ENCODE measurements around the gene BAHCC1.

The BAHCC1 gene

DNA sequence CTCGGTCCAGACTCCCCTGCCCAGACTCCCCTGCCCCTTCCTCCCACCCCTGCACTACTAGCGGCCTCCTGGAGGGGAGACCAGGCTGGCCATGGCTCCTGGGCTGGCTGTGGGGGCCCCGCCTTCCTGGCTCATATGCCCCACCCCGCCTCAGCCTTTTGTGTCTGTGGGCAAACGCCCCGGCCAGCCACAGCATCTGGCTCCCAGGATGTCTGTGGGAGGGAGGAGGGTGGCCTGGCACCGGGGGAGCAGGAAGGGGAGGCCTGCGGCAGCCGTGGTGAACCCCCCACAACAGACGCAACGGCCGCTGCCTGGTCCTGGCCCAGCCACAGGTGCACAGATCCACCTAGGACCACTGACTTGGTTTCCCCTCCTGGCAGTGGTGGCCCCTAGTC lies 32.9 kb downstream of the BAHCC1 start:
- peak; percentile 57 for DNase-seq

DNA sequence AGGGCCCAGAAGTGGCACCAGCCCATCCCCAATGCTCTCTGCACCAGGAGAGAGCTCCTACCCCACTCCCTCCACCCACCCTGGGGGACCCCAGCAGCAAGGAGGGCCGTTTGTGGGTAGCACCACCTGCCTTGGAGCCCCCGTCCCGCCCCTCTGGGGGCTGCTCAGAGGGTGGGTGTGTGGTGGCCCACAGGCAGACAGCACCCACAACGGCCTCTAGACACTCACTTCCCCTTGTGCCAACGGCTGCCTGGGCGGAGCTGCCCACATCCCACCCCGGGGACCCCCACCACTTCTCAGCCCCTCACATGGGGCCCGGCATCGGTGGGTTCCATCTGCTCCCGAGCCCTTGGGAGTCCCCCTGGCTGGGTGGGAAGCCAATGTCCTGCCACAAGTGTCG lies 33.3 kb downstream of the BAHCC1 start:
- no peak for DNase-seq

- peak; percentile 80 for DNase-seq
Observed at GRCh38 chr17:81428948-81429774, 33.9 kb downstream of the BAHCC1 start.

- no peak for DNase-seq
Observed at GRCh38 chr17:81429821-81430551, 34.7 kb downstream of the BAHCC1 start.

- DNase-seq = no peak
Observed at GRCh38 chr17:81431545-81432482, 36.6 kb downstream of the BAHCC1 start.

DNA sequence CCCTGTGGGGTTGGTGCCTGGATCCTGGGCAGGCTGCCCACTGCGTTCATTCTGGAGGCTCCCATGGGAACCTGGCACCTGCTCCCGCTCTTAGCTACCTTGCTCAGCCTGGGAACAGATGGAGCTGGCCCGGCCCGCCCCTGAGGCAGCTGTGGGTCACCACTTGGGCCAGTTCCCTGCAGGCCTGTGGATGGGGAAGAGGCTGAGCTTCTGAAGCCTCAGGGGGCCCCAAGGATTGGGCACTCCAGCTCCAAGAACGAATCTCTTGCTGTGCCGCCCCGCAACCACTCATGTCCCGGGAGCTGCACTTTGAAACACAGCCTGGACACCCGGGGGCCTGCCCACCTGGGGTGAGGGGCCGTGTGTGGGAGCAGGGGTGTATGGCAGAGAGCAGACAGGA lies 37.7 kb downstream of the BAHCC1 start:
- no peak for DNase-seq

DNA sequence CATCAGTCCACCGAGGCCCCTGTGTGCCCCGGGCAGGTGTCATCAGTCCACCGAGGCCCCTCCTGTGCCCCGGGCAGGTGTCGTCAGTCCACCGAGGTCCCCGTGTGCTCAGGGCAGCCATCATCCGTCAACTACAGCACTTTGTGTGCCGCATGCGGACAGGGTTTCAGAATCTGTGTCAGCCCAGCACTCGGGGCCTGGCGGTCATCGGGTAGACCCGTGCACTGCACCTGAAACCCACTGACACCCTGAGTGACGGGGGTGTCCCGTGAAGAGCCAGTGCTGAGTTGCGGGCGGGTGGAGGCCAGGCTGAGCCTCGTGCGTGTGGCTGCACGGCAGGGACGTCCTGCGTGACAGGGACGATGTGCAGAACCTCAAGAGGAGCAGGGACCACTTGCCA lies 38.4 kb downstream of the BAHCC1 start:
- DNase-seq = no peak

DNA sequence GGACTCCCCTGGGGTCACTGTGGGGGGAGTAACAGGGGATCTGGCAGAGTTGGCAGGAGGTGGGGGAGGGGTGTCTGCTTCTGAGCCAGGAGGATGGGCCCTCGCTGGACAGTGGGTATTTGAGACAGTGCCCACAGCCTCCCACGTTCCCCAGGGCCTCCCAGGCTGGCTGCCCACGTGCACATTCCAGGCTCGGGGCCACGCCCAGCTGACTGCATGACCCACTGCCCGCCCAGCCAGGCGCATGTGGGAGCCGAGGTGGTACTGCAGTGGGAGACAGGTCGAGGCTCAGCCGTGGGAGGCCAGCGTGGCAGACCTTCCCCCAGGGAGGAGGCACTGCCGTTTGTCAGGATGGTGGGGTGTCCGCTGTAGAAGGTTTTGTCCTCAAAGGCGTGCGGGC lies 38.8 kb downstream of the BAHCC1 start:
- peak; percentile 47 for DNase-seq

- DNase-seq = no peak
Observed at GRCh38 chr17:81434681-81435417, 39.6 kb downstream of the BAHCC1 start.

- no peak for DNase-seq
Observed at GRCh38 chr17:81435652-81436293, 40.5 kb downstream of the BAHCC1 start.

DNA sequence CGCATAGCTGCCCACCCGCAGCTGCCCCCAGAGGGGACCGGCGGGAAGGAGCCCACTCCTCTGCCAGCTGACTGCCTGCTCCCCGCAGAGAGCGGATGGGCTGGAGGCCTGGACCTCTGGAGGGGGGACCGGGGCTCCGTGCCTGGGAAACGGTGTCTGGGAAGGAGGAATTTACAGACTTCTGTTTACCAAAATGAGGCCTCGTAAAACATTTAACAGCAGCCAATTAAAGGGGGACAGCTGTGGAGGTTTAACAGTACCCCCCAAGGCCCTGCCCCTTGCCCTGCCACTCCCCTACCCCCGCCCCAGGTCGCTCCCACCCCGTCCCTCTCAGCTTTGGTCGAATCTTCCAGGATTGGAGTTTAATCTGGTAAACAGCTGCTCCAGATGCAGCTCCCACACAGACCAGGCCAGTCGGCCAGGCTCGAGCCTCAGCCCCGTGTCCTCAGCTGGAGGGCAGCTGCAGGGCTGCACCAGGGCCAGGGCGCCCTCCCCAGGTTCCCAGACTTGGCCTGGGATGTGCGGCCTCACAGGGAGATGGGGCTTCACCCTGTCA lies 41.1 kb downstream of the BAHCC1 start:
- no peak for DNase-seq

DNA sequence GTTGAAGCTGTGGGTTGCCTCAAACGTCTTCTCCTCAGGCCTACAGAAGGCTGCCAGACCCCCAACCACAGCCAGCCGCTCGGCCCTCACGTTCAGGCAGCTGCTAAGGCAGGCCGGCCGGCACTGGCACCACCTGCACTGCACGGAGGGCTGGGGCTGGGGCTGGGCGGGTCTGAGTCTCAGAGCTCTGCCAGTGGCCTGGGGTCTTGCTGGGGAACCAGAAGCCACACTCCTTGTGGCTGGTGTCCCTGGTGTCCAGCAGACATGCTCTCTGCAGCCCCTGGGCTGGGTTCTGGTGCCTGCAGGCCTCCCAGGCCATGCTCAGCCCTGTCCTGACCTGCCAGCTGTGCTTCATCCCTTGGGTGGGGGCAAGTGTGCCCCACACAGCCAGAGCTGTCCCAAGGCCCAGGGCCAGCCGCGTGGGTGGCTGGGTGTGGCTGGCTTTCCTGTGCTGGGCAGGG lies 42.0 kb downstream of the BAHCC1 start:
- DNase-seq = no peak

GRCh38 chr17:81438007-81438659 lies 42.9 kb downstream of the BAHCC1 start:
- no peak for DNase-seq

DNA sequence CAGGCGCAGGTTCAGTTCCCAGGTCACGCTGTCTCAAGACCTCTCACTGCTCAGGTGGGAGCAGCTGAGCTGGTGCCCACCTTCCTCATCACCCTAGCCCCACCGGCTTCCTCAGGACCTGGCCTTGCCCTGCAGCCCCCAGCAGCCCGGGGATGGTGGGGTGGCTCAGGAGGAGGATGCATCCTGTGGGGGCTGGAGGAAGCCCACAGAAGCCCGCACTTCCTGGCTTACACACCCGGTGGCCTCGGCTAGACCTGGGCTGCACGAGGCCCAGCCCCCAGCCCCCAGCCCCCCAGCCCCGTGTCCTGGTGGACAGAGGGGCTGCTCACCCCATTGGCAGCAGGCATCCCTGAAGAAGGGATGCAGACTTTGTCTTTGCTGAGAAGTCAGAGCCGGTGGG lies 43.4 kb downstream of the BAHCC1 start:
- DNase-seq = no peak

- DNase-seq = no peak
Observed at GRCh38 chr17:81440051-81440471, 44.8 kb downstream of the BAHCC1 start.

DNA sequence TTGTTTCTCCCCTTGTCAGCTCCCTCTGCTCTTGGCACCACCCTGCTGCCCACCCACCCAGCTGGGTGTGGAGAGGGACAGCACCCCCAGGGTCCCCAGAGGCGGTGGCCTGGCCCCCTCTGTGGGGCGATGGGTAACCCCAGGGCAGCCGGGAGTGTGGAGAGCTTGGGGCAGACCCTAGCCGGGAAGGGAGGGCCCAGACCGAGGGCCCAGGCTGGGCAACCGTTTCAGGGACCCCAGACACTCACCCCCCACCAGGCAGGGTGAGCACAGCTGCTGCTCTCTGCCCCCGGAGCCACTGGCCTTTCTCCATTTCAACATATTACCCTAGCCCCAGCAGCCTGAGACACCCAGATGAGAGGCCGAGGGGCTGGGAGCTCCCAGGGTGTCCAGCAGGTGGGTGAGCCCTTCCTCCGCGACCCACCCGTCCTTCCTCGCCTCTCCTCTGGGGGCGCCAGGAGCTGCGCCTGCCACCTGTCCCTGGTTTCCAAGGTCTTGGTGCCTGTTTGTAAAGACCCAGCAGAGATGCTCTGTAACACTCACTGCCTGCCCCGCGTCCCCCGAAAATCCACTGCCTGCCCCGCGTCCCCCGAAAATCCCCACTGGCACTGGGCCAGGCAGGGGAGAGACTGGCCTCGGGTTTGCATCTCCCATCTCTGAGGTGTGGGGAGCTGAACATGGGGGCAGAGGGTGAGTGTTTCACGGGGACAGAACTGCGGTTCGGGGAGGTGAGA lies 45.4 kb downstream of the BAHCC1 start:
- no peak for DNase-seq

- no peak for DNase-seq
Observed at GRCh38 chr17:81442791-81443190, 47.5 kb downstream of the BAHCC1 start.

DNA sequence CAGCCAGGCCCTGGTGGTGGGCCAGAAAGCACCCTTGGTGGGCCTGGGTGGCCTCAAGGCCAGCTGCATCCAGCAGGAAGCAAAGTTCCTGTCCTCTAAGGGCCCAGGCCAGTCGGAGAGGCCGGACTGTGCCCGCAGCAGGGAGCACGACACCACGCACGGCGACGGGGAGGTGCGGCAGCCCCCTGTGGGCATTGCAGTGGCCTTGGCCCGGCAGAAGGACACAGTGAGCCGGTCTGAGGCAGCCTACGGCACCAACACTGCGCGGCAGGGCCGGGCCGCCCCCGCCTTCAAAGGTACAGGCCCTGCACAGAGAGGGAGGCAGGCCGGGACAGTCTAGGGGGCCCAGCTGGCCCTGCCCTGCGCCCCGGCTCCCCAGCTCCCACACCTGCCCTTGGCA lies 48.0 kb downstream of the BAHCC1 start:
- no peak for DNase-seq

DNA sequence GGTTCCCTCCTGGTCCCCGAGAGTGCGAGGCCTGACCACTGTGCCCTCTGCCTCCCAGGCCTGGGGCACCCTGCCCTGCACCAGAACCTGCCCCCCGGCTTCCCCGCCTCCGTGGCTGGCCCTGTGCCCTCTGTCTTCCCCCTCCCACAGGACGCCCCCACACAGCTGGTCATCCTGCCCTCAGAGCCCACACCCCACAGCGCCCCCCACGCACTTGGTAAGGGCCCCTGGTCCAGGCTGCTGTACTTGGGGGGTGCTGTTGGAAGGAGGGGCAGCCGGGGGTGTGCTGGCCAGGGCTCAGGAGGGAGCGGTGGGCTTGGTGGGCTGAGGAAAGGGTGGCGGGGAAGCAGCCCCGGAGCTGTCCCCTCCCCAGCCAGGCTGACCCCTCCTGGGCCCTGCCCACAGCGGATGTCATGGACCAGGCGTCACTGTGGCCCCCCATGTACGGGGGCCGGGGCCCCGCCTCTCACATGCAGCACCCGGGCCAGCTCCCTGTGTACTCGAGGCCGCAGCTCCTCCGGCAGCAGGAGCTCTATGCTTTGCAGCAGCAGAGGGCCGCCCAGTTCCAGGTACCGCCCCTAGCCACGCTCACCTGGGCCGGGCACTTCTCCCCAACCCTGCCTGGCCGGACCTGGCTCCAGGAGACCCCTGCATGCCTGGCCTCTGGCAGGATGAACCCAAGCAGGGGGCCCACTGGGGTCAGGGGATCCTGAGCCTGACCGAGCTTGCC lies 49.5 kb downstream of the BAHCC1 start:
- DNase-seq = no peak

Measured in fibroblast of skin of back (primary cell).